DOHH2 (cell line): Measurements from ENCODE around the gene CYP4A22.
"Not testable (repeated sequence)": the region's sequence is repeated elsewhere in the genome, so short reads cannot be mapped to it uniquely, and the experiment has no call there.

Experiments used
- H3F3A ChIP-seq: fragments of 200-600 bp; sonication (generic), shearing (Covaris generic); 2 replicates; pipeline ENCODE4 v1.6.0; 2016; ENCODE audit warnings: antibody characterized with exemption, mild to moderate bottlenecking; ENCODE audit not compliant: control insufficient read depth, insufficient read depth
- H3K27ac ChIP-seq: fragments of 200-600 bp; sonication (generic); 2 replicates; pipeline ENCODE4 v1.5.1; 2014; ENCODE audit warnings: low read depth, mild to moderate bottlenecking, low read length, moderate library complexity
- H3K27me3 ChIP-seq: fragments of 200-600 bp; sonication (generic); 2 replicates; pipeline ENCODE4 v1.6.1; 2014; ENCODE audit warnings: mild to moderate bottlenecking, low read length, mixed read lengths; ENCODE audit not compliant: control insufficient read depth
- H3K36me3 ChIP-seq: fragments of 200-600 bp; sonication (generic); 2 replicates; pipeline ENCODE4 v1.6.1; 2014; ENCODE audit warnings: mild to moderate bottlenecking, low read length, moderate library complexity, mixed read lengths; ENCODE audit not compliant: control insufficient read depth
- H3K4me1 ChIP-seq: fragments of 200-600 bp; sonication (generic); 2 replicates; pipeline ENCODE4 v1.6.1; 2014; ENCODE audit warnings: mild to moderate bottlenecking, low read length, mixed read lengths; ENCODE audit not compliant: control insufficient read depth
- H3K4me2 ChIP-seq: fragments of 200-600 bp; sonication (generic); 2 replicates; pipeline ENCODE4 v1.6.0; 2014; ENCODE audit warnings: mild to moderate bottlenecking, low read length, moderate library complexity
- H3K4me3 ChIP-seq: fragments of 200-600 bp; sonication (generic); 2 replicates; pipeline ENCODE4 v1.5.1; 2014; ENCODE audit warnings: mild to moderate bottlenecking, low read length, mixed read lengths
- H3K79me2 ChIP-seq: fragments of 200-600 bp; sonication (generic); 2 replicates; pipeline ENCODE4 v1.6.1; 2014; ENCODE audit warnings: mild to moderate bottlenecking, low read length, mixed read lengths; ENCODE audit not compliant: control insufficient read depth
- H3K9me2 ChIP-seq: fragments of 200-600 bp; sonication (generic); replicated peaks from 2 replicates; pipeline ENCODE4 v1.6.1; 2014; ENCODE audit warnings: mild to moderate bottlenecking, low read length, mixed read lengths; ENCODE audit not compliant: control insufficient read depth
- H3K9me3 ChIP-seq: fragments of 200-600 bp; sonication (generic); 2 replicates; pipeline ENCODE4 v1.6.1; 2014; ENCODE audit warnings: antibody characterized with exemption, low read length, mixed read lengths; ENCODE audit not compliant: control insufficient read depth, insufficient read depth
- H4K20me1 ChIP-seq: fragments of 200-600 bp; sonication (generic); 2 replicates; pipeline ENCODE4 v1.6.0; 2014; ENCODE audit warnings: low read depth, mild to moderate bottlenecking, antibody characterized with exemption, low read length, moderate library complexity; ENCODE audit not compliant: control insufficient read depth, insufficient read depth
- EZH2phosphoT487 ChIP-seq: fragments of 200-600 bp; sonication (generic); IDR thresholded peaks from 2 replicates; pipeline ENCODE4 v1.6.1; 2017; ENCODE audit warnings: borderline replicate concordance, mild to moderate bottlenecking, antibody characterized with exemption, low read length, moderate library complexity, mixed read lengths
- TF ChIP-seq, protein P1 (sequence below): fragments of 200-600 bp; sonication (generic); IDR thresholded peaks from one replicate; pipeline ENCODE4 v1.5.1; 2014; ENCODE audit warnings: antibody characterized with exemption, mild to moderate bottlenecking, low read depth, low read length; ENCODE audit not compliant: poor library complexity, severe bottlenecking

Gene CYP4A22

DNA sequence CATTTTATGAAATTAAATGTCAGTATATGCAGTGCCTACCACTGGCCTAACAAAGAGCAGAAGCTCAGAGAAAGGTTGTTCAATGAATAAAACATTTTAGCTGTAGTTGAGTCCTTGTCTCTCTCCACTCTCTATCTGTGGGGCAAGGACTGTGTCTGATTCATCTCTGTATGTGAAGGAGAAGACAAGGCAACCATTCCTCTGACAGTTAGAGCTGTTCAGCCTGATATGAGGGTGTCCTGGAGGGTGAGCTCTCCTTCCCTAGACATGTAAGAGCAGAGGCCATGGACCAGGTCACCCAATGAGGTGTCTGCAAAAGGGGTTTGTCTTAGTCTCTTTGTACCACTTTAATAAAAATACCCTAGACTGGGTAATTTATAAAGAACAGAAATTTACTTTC lies 57.1 kb downstream of the CYP4A22 start:
- no peaks in the 10 kb centered on the region for H3K9me2 ChIP-seq
- no peaks in the 10 kb centered on the region for H3K36me3 ChIP-seq
- no peak for TF ChIP-seq EZH2phosphoT487
- TF ChIP-seq, protein P1, sequence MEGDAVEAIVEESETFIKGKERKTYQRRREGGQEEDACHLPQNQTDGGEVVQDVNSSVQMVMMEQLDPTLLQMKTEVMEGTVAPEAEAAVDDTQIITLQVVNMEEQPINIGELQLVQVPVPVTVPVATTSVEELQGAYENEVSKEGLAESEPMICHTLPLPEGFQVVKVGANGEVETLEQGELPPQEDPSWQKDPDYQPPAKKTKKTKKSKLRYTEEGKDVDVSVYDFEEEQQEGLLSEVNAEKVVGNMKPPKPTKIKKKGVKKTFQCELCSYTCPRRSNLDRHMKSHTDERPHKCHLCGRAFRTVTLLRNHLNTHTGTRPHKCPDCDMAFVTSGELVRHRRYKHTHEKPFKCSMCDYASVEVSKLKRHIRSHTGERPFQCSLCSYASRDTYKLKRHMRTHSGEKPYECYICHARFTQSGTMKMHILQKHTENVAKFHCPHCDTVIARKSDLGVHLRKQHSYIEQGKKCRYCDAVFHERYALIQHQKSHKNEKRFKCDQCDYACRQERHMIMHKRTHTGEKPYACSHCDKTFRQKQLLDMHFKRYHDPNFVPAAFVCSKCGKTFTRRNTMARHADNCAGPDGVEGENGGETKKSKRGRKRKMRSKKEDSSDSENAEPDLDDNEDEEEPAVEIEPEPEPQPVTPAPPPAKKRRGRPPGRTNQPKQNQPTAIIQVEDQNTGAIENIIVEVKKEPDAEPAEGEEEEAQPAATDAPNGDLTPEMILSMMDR = no peak
- H3K79me2 ChIP-seq = no peaks in the 10 kb centered on the region
- peaks cover 5% of the 10 kb centered on the region for H3K27me3 ChIP-seq
- H3K4me3 ChIP-seq = no peak overlapping the region
- no peaks in the 10 kb centered on the region for H4K20me1 ChIP-seq
- no peaks in the 10 kb centered on the region for H3K4me1 ChIP-seq
- no peaks in the 10 kb centered on the region for H3F3A ChIP-seq
- no peaks in the 10 kb centered on the region for H3K9me3 ChIP-seq
- H3K4me2 ChIP-seq = no peak overlapping the region
- no peak overlapping the region for H3K27ac ChIP-seq

DNA sequence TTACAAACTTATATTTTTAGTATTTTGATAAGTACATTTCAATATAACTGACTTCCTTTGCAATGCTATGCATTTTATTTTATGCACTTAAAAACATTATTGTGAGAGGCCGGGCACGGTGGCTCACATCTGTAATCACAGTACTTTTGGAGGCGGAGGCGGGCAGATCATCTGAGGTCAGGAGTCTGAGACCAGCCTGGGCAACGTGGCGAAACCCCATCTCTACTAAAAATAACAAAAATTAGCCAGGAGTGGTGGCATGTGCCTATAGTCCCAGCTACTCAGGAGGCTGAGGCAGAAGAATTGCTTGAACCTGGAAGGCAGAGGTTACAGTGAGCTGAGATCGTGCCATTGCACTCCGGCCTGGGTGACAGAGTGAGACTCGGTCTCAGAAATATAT lies 58.7 kb downstream of the CYP4A22 start:
- H3K9me2 ChIP-seq = not testable (repeated sequence)

DNA sequence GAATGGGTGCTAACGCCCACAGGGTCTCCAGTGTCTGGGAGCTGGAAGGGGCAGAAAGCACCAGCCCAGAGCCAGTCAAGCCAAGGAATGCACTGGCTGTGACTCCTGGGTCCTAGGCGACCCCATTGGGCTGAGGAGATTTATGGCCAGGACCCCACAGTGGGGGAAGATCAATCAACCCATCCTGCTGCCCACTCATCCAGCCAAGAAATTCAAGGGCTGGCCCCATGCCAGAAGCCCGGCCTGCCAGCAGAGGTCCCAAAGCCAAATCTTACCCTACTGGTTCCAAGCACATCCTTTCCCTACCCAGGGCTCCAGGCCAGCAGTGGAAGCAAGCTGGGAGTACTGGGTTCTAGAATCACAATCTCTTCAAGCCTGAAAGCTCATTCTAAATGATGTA lies 59.4 kb downstream of the CYP4A22 start:
- Histone ChIP-seq H3K27me3 (peaks cover 5% of the 10 kb centered on the region), H3K36me3 (no peaks in the 10 kb centered on the region), H3K4me1 (no peaks in the 10 kb centered on the region), H3K4me2 (no peak overlapping the region), H3F3A (no peaks in the 10 kb centered on the region), H3K79me2 (no peaks in the 10 kb centered on the region), H4K20me1 (no peaks in the 10 kb centered on the region), H3K4me3 (no peak overlapping the region), H3K27ac (no peak overlapping the region), H3K9me3 (no peaks in the 10 kb centered on the region), H3K9me2 (no peaks in the 10 kb centered on the region)
- no peak for TF ChIP-seq EZH2phosphoT487

More for the DNA sequence above, 58.7 kb downstream of the CYP4A22 start:
- not testable (repeated sequence) for H3K4me2 ChIP-seq, H3K4me3 ChIP-seq, H3K9me3 ChIP-seq, H3K36me3 ChIP-seq, H3K27ac ChIP-seq, H3F3A ChIP-seq, H3K79me2 ChIP-seq, H3K4me1 ChIP-seq, H4K20me1 ChIP-seq, H3K27me3 ChIP-seq

DNA sequence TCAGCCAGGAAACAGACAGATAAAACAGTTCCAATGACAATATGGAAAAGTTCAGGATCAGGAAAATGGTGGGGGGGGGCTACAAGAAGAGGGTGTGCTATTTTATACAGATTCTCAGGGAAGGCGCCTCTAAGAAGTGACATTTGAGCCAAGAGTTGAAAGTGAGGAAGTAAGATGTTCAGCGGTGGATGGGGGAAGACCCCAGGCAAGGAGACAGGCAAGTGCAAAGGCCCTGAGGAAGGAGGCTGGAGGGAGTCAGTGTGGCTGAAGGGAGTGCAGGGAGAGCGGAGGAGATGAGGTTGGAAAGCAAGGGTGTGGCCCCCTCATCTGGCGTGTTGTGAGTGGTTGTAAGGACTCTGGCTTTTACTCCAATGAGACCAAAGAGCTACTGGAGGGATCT lies 61.0 kb downstream of the CYP4A22 start:
- Histone ChIP-seq H3K27me3 (peaks cover 5% of the 10 kb centered on the region), H3K27ac (no peak overlapping the region), H3K9me2 (no peaks in the 10 kb centered on the region), H3K9me3 (no peaks in the 10 kb centered on the region), H3F3A (no peaks in the 10 kb centered on the region), H4K20me1 (no peaks in the 10 kb centered on the region), H3K4me2 (no peak overlapping the region), H3K79me2 (no peaks in the 10 kb centered on the region), H3K4me3 (no peak overlapping the region), H3K36me3 (no peaks in the 10 kb centered on the region), H3K4me1 (peaks cover 3% of the 10 kb centered on the region)
- TF ChIP-seq EZH2phosphoT487 = no peak
- TF ChIP-seq, protein P1 = no peak
